Measurements from ENCODE around the gene CPS1.

CPS1 gene

GRCh38 chr2:210606001-210606400 is 49.6 kb downstream of the CPS1 start:
- DNase-seq (ENCODE audit: low read depth in 2 of 2), result no peak

- no peak for DNase-seq (ENCODE audit: low read depth in 2 of 2)
Observed at GRCh38 chr2:210611466-210611865, 55.1 kb downstream of the CPS1 start.

- no peak for DNase-seq (ENCODE audit: low read depth in 2 of 2)
Observed at GRCh38 chr2:210616074-210616473, 59.7 kb downstream of the CPS1 start.

GRCh38 chr2:210617318-210617717 is 60.9 kb downstream of the CPS1 start:
- DNase-seq (ENCODE audit: low read depth in 2 of 2), result no peak

GRCh38 chr2:210617732-210618330 is 61.4 kb downstream of the CPS1 start:
- DNase-seq (ENCODE audit: low read depth in 2 of 2), result no peak

- no peak for DNase-seq (ENCODE audit: low read depth in 2 of 2)
Observed at GRCh38 chr2:210620456-210620855, 64.1 kb downstream of the CPS1 start.

- DNase-seq (ENCODE audit: low read depth in 2 of 2), result no peak
Observed at GRCh38 chr2:210623506-210623905, 67.1 kb downstream of the CPS1 start.

- DNase-seq (ENCODE audit: low read depth in 2 of 2), result no peak
Observed at GRCh38 chr2:210626849-210627248, 70.5 kb downstream of the CPS1 start.

GRCh38 chr2:210630873-210631560 is 74.6 kb downstream of the CPS1 start:
- DNase-seq (ENCODE audit: low read depth in 2 of 2), result no peak

- DNase-seq (ENCODE audit: low read depth in 2 of 2), result no peak
Observed at GRCh38 chr2:210633699-210634098, 77.3 kb downstream of the CPS1 start.

GRCh38 chr2:210635257-210635656 is 78.9 kb downstream of the CPS1 start:
- no peak for DNase-seq (ENCODE audit: low read depth in 2 of 2)

- DNase-seq (ENCODE audit: low read depth in 2 of 2), result no peak
Observed at GRCh38 chr2:210642333-210642732, 85.9 kb downstream of the CPS1 start.

GRCh38 chr2:210647151-210647550 is 90.8 kb downstream of the CPS1 start:
- DNase-seq (ENCODE audit: low read depth in 2 of 2), result no peak

GRCh38 chr2:210654091-210654490 is 97.7 kb downstream of the CPS1 start:
- no peak for DNase-seq (ENCODE audit: low read depth in 2 of 2)

- DNase-seq (ENCODE audit: low read depth in 2 of 2), result no peak
Observed at GRCh38 chr2:210655229-210655975, 99.0 kb downstream of the CPS1 start.

GRCh38 chr2:210657874-210658273 is 101.5 kb downstream of the CPS1 start:
- DNase-seq (ENCODE audit: low read depth in 2 of 2), result no peak

GRCh38 chr2:210660751-210661150 is 104.4 kb downstream of the CPS1 start:
- DNase-seq (ENCODE audit: low read depth in 2 of 2), result no peak

GRCh38 chr2:210662560-210662959 is 106.2 kb downstream of the CPS1 start:
- DNase-seq (ENCODE audit: low read depth in 2 of 2), result no peak

GRCh38 chr2:210663631-210664089 is 107.3 kb downstream of the CPS1 start:
- no peak for DNase-seq (ENCODE audit: low read depth in 2 of 2)

- DNase-seq (ENCODE audit: low read depth in 2 of 2), result no peak
Observed at GRCh38 chr2:210667711-210668110, 111.3 kb downstream of the CPS1 start.

GRCh38 chr2:210671065-210671464 is 114.7 kb downstream of the CPS1 start:
- DNase-seq (ENCODE audit: low read depth in 2 of 2), result no peak

- no peak for DNase-seq (ENCODE audit: low read depth in 2 of 2)
Observed at GRCh38 chr2:210673117-210673516, 116.7 kb downstream of the CPS1 start.

- no peak for DNase-seq (ENCODE audit: low read depth in 2 of 2)
Observed at GRCh38 chr2:210676067-210676466, 119.7 kb downstream of the CPS1 start.
